Endothelial cell of umbilical vein (primary cell): Measurements from ENCODE around the gene TMEM125. TPM values are rescaled to one million over a fixed set of nuclear protein-coding genes. Genes with fewer than 3 reads are reported as not detected.

ENCODE experiments used
- BruUV-seq: library from RNA; stranded (reverse); fragments of 400-500 nt; replicated peaks from 2 replicates; lab custom pipeline; 2021; lab: Mats Ljungman, UMichigan
- CTCF ChIA-PET: fragments of 300-600, 350-600 bp; sonication (Branson Sonifier 250); formaldehyde crosslinking; loops from one replicate; lab custom pipeline; 2021; ENCODE audit warnings: antibody characterized with exemption, inconsistent platforms; lab: Charles Lee
- POLR2A ChIA-PET: fragments of 300-600, 350-600 bp; sonication (Branson Sonifier 250); formaldehyde crosslinking; loops from one replicate; lab custom pipeline; 2021; ENCODE audit warnings: antibody characterized with exemption, inconsistent platforms; lab: Charles Lee
- DNase-seq: peaks from one replicate; pipeline ENCODE4 v3.0.0-alpha.2; 2011; ENCODE audit warnings: low read depth, low spot score
- FAIRE-seq: peaks from 2 replicates; lab custom pipeline; 2011; peaks lifted over from hg19 to GRCh38; lab: Jason Lieb, UNC
- H2AFZ ChIP-seq: 2 replicates; pipeline ENCODE4 v1.6.0; 2012; ENCODE audit warnings: low read depth, low read length, control low read depth, inconsistent platforms
- H3K27ac ChIP-seq: 2 replicates; pipeline ENCODE4 v1.5.1; 2011; ENCODE audit warnings: low read depth, mild to moderate bottlenecking, control low read depth, low read length, moderate library complexity; ENCODE audit not compliant: insufficient read depth
- H3K27me3 ChIP-seq, 2 experiments: 2 replicates each; pipeline versions ENCODE4 v1.6.0 to v1.6.1; 2011; ENCODE audit warnings: low read length in 2 of 2, mixed read lengths in 1 of 2; ENCODE audit not compliant: control insufficient read depth in 2 of 2, insufficient read depth in 2 of 2
- H3K36me3 ChIP-seq, 2 experiments: 2 replicates in 1 of 2; 3 replicates in 1 of 2; pipeline ENCODE4 v1.5.1; 2011; ENCODE audit warnings: low read length in 2 of 2, mild to moderate bottlenecking in 1 of 2, moderate library complexity in 1 of 2; ENCODE audit not compliant: control insufficient read depth in 2 of 2, insufficient read depth in 2 of 2; ENCODE audit errors: extremely low read depth in 1 of 2
- H3K4me1 ChIP-seq: 3 replicates; pipeline ENCODE4 v1.5.1; 2011; ENCODE audit warnings: mild to moderate bottlenecking, low read length; ENCODE audit not compliant: control insufficient read depth, insufficient read depth; ENCODE audit errors: extremely low read depth
- H3K4me2 ChIP-seq: 2 replicates; pipeline ENCODE4 v1.6.1; 2011; ENCODE audit warnings: low read length, control low read depth, mixed read lengths; ENCODE audit not compliant: insufficient read depth
- H3K4me3 ChIP-seq, 3 experiments: fragments of 200-600 bp in 1 of 3; sonication (generic), shearing (Covaris generic) in 1 of 3; replicated peaks in 1 of 3; 2 replicates each; pipeline ENCODE4 v1.5.1; 2011 to 2016; ENCODE audit warnings: control low read depth in 3 of 3, low read length in 3 of 3, mild to moderate bottlenecking in 2 of 3, inconsistent platforms in 1 of 3, low read depth in 1 of 3, moderate library complexity in 1 of 3; ENCODE audit not compliant: insufficient read depth in 1 of 3
- H3K79me2 ChIP-seq: 2 replicates; pipeline ENCODE4 v1.6.0; 2012; ENCODE audit warnings: low read length, inconsistent platforms; ENCODE audit not compliant: control insufficient read depth, insufficient read depth
- H3K9ac ChIP-seq: replicated peaks from 2 replicates; pipeline ENCODE3; 2011; ENCODE audit warnings: low read length, control low read depth; ENCODE audit not compliant: insufficient read depth; ENCODE audit errors: extremely low read depth
- H3K9me1 ChIP-seq: replicated peaks from 3 replicates; pipeline ENCODE4 v1.6.0; 2011; ENCODE audit warnings: mild to moderate bottlenecking, low read length; ENCODE audit not compliant: control insufficient read depth, insufficient read depth; ENCODE audit errors: extremely low read depth
- H3K9me3 ChIP-seq: replicated peaks from 2 replicates; pipeline ENCODE4 v1.5.1; 2012; ENCODE audit warnings: low read length, inconsistent platforms; ENCODE audit not compliant: control insufficient read depth, insufficient read depth
- H4K20me1 ChIP-seq: replicated peaks from 2 replicates; pipeline ENCODE3; 2011; ENCODE audit warnings: mild to moderate bottlenecking, low read length; ENCODE audit not compliant: control insufficient read depth, insufficient read depth; ENCODE audit errors: extremely low read depth
- EZH2 ChIP-seq: IDR thresholded peaks from 2 replicates; pipeline ENCODE4 v1.6.1; 2012; ENCODE audit warnings: borderline replicate concordance, low read depth, mild to moderate bottlenecking, moderate library complexity, low read length, inconsistent platforms; ENCODE audit not compliant: severe bottlenecking
- GATA2 ChIP-seq: IDR thresholded peaks from 2 replicates; pipeline ENCODE4 v1.7.0; 2011; ENCODE audit warnings: low read depth, mild to moderate bottlenecking, moderate library complexity, mixed read lengths, low read length; ENCODE audit not compliant: insufficient read length, insufficient read depth
- JUN ChIP-seq: IDR thresholded peaks from 2 replicates; pipeline ENCODE4 v1.6.1; 2011; ENCODE audit warnings: borderline replicate concordance, low read depth; ENCODE audit not compliant: insufficient read length, insufficient read depth
- MYC ChIP-seq: IDR thresholded peaks from one replicate; pipeline ENCODE4 v1.6.1; 2011; ENCODE audit warnings: mild to moderate bottlenecking, low read depth, low read length
- POLR2A ChIP-seq: IDR thresholded peaks from 2 replicates; pipeline ENCODE4 v1.6.1; 2012; ENCODE audit warnings: low read depth, mild to moderate bottlenecking, control low read depth, low read length
- POLR2AphosphoS5 ChIP-seq: IDR thresholded peaks from 2 replicates; pipeline ENCODE4 v1.6.1; 2012; ENCODE audit warnings: low read depth, mild to moderate bottlenecking, control low read depth, low read length, moderate library complexity; ENCODE audit not compliant: insufficient read depth
- dilution Hi-C: fragments of 300-500 bp; cut with MboI; formaldehyde crosslinking; loops from one replicate; pipeline ENCODE4 v1.15.0; 2019; ENCODE audit warnings: low sequenced_read_pairs; ENCODE audit not compliant: extremely low pct_ligation_motif_present
- intact Hi-C: fragments of 100-400 bp; cut with micrococcal nuclease; formaldehyde crosslinking; loops from one replicate; pipeline ENCODE4 v1.10.0; 2022
- polyA plus RNA-seq, 4 experiments: library from polyadenylated mRNA; depleted of rRNA in 3 of 4; stranded (reverse) in 3 of 4; unstranded in 1 of 4; fragments of >200 nt; gene quantifications; 2 replicates each; pipeline versions ENCODE4 v1.2.1 to v1.2.3, GENCODE V29; 2011 to 2012; ENCODE audit warnings: missing spikeins in 1 of 4
- total RNA-seq: library from RNA; stranded (reverse); gene quantifications from 2 replicates; pipeline ENCODE4 v1.2.3, GENCODE V29; 2021
- TF ChIP-seq, protein P1 (sequence below), 2 donors: IDR thresholded peaks; 1 replicate in 1 of 2; 2 replicates in 1 of 2; pipeline ENCODE4 v1.5.1; 2011; ENCODE audit warnings: low read length in 2 of 2, mild to moderate bottlenecking in 2 of 2, moderate library complexity in 2 of 2, control low read depth in 1 of 2, inconsistent platforms in 1 of 2, low read depth in 1 of 2; ENCODE audit not compliant: insufficient read depth in 1 of 2; ENCODE audit errors: extremely low read depth in 1 of 2

Gene TMEM125
- total and polyA plus RNA-seq, 2 donors (not counting 3 experiments of a cell fraction or from before 2014, with no cell fraction given), result 0.17 TPM; not detected in 1

DNA sequence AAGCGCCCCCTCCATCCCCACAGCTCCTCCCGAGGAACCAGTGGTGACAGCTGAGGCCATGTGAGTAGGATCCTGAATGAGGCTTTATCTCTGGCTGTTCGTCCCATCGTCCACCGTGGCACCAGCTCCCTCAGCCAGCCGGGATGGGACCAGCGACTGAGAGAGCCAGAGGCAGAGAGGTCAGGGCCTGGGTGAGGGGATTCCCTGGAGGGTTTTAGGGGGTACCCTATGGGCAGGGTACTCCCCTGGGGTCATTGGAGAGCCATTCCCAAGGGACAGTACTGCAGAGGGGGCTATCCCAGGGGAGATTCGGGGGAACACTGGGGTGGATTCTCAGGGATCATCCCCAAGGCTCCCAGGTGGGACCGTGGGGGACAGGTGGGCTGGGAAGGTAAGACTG is 2.4 kb downstream of the TMEM125 start:
- Histone ChIP-seq H2AFZ (no peak overlapping the region), H3K4me2 (no peak overlapping the region), H3K9ac (no peak overlapping the region), H3K4me1 (peaks cover 3% of the 10 kb centered on the region), H3K36me3 (no peaks in the 10 kb centered on the region), H3K27ac (no peak overlapping the region), H3K79me2 (no peaks in the 10 kb centered on the region), H4K20me1 (no peaks in the 10 kb centered on the region), H3K9me1 (no peaks in the 10 kb centered on the region), H3K27me3 (no peaks in the 10 kb centered on the region), H3K9me3 (no peaks in the 10 kb centered on the region), H3K4me3 (no peak overlapping the region)
- no TSS peak for BruUV-seq
- ChIA-PET POLR2A (no interaction called here), CTCF (interaction anchor here (1.0 kb wide), 2 partner anchors 21 to 29 kb away, joined by 3 read pairs; partner anchors contain the start of gene TIE1)
- TF ChIP-seq MYC, result no peak
- TF ChIP-seq POLR2A, result no peak
- no peak for TF ChIP-seq JUN
- TF ChIP-seq, protein P1, sequence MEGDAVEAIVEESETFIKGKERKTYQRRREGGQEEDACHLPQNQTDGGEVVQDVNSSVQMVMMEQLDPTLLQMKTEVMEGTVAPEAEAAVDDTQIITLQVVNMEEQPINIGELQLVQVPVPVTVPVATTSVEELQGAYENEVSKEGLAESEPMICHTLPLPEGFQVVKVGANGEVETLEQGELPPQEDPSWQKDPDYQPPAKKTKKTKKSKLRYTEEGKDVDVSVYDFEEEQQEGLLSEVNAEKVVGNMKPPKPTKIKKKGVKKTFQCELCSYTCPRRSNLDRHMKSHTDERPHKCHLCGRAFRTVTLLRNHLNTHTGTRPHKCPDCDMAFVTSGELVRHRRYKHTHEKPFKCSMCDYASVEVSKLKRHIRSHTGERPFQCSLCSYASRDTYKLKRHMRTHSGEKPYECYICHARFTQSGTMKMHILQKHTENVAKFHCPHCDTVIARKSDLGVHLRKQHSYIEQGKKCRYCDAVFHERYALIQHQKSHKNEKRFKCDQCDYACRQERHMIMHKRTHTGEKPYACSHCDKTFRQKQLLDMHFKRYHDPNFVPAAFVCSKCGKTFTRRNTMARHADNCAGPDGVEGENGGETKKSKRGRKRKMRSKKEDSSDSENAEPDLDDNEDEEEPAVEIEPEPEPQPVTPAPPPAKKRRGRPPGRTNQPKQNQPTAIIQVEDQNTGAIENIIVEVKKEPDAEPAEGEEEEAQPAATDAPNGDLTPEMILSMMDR (IDR thresholded peaks at IDR 0.05; ENCODE audit: extremely low read depth in 1 of 2, insufficient read depth in 1 of 2, low read depth in 1 of 2, low read length in 2 of 2), result no peak
- no peak for TF ChIP-seq GATA2
- TF ChIP-seq EZH2, result no peak
- TF ChIP-seq POLR2AphosphoS5, result no peak
- dilution Hi-C loops, result no loop called here
- DNase-seq, result no peak
- FAIRE-seq, result no peak
- intact Hi-C loops, result no loop called here
